Endodermal cell (in vitro differentiated cells): ENCODE measurements around the gene MEIG1. TPM values are rescaled to one million over a fixed set of nuclear protein-coding genes. Genes with fewer than 3 reads are reported as not detected.
"Not testable (repeated sequence)": the region's sequence is repeated elsewhere in the genome, so short reads cannot be mapped to it uniquely, and the experiment has no call there.

Experiments
- DNase-seq: peaks from one replicate; pipeline ENCODE4 v3.0.0-alpha.2; 2017
- H3K27ac ChIP-seq: 2 replicates; pipeline ENCODE4 v1.5.1; 2013; ENCODE audit warnings: mild to moderate bottlenecking, low read depth, low read length, moderate library complexity
- H3K27me3 ChIP-seq: 2 replicates; pipeline ENCODE4 v1.6.1; 2013; ENCODE audit warnings: mild to moderate bottlenecking, low read length, moderate library complexity; ENCODE audit not compliant: insufficient read depth, control insufficient read depth, poor library complexity, severe bottlenecking
- H3K36me3 ChIP-seq: 2 replicates; pipeline ENCODE4 v1.7.0; 2013; ENCODE audit warnings: mild to moderate bottlenecking, low read length, moderate library complexity; ENCODE audit not compliant: control insufficient read depth, insufficient read depth
- H3K4me1 ChIP-seq: one replicate; pipeline ENCODE4 v1.7.0; 2013; ENCODE audit warnings: low read length; ENCODE audit not compliant: control insufficient read depth, insufficient read depth
- H3K4me3 ChIP-seq: 2 replicates; pipeline ENCODE4 v1.5.1; 2013; ENCODE audit warnings: mild to moderate bottlenecking, low read length, moderate library complexity
- H3K9ac ChIP-seq: 2 replicates; pipeline ENCODE4 v1.6.1; 2013; ENCODE audit warnings: mild to moderate bottlenecking, low read length, moderate library complexity; ENCODE audit not compliant: poor library complexity, severe bottlenecking; ENCODE audit errors: extremely low read depth
- H3K9me3 ChIP-seq: 2 replicates; pipeline ENCODE4 v1.6.1; 2013; ENCODE audit warnings: mild to moderate bottlenecking, low read length, moderate library complexity; ENCODE audit not compliant: control insufficient read depth
- H3K27ac Mint-ChIP-seq: 2 replicates; pipeline ENCODE4 v1.8.0; 2020; ENCODE audit warnings: mixed read lengths
- H3K27me3 Mint-ChIP-seq: 2 replicates; pipeline ENCODE4 v1.8.0; 2021; ENCODE audit warnings: mild to moderate bottlenecking, mixed read lengths; ENCODE audit not compliant: insufficient read depth
- H3K36me3 Mint-ChIP-seq: 2 replicates; pipeline ENCODE4 v1.8.0; 2020; ENCODE audit warnings: low read depth, mixed read lengths
- H3K4me1 Mint-ChIP-seq: 2 replicates; pipeline ENCODE4 v1.8.0; 2020; ENCODE audit warnings: mixed read lengths
- H3K4me3 Mint-ChIP-seq: 2 replicates; pipeline ENCODE4 v1.8.0; 2020; ENCODE audit warnings: mild to moderate bottlenecking, moderate library complexity, mixed read lengths
- H3K9me3 Mint-ChIP-seq: 2 replicates; pipeline ENCODE4 v1.8.0; 2020; ENCODE audit warnings: mild to moderate bottlenecking, mixed read lengths
- CTCF ChIP-seq: fragments of 200-600 bp; sonication (generic); conservative IDR thresholded peaks from 2 replicates; pipeline ENCODE4 v1.5.0; 2021; ENCODE audit warnings: antibody characterized with exemption, mild to moderate bottlenecking
- WGBS, 2 experiments: methylation state at CpG; one replicate each; pipeline versions ENCODE4 v1.1.5 to v1.1.7; 2013; ENCODE audit warnings: missing lambda C conversion rate in 2 of 2, mixed read lengths in 1 of 2; ENCODE audit not compliant: insufficient coverage in 1 of 2, insufficient read length in 1 of 2; 5-methylcytosine and 5-hydroxymethylcytosine counted together
- total RNA-seq, 2 donors: library from RNA; stranded (reverse); fragmentation: NEBNext Ultra II Directional in 1 of 2; extraction: Animal tissue kit (Norgen Biotek cat#: 25700) in 1 of 2; gene quantifications; 2 replicates in 1 of 2; 3 replicates in 1 of 2; pipeline ENCODE4 v1.2.1, GENCODE V29; 2021

The MEIG1 gene
- total RNA-seq, 2 donors from 2014 or later, result 0.46 TPM; not detected in 1

- not testable (repeated sequence) for H3K4me3 Mint-ChIP-seq, H3K27me3 Mint-ChIP-seq, H3K36me3 ChIP-seq, H3K36me3 Mint-ChIP-seq, H3K9me3 ChIP-seq, H3K4me1 ChIP-seq, H3K27me3 ChIP-seq, H3K9me3 Mint-ChIP-seq, H3K9ac ChIP-seq, H3K4me3 ChIP-seq, H3K27ac ChIP-seq
- 70 to 80% methylated on average over 8 to 18 of the region's 19 CpGs for WGBS, 2 experiments
- TF ChIP-seq CTCF, result peak; percentile 81
- peaks cover 19% of the 10 kb centered on the region for H3K4me1 Mint-ChIP-seq
- DNase-seq, result peak; percentile 84
- H3K27ac Mint-ChIP-seq, result peak overlapping the region; percentile 69
Observed at GRCh38 chr10:14991035-14991749, 32.0 kb downstream of the MEIG1 start.

DNA sequence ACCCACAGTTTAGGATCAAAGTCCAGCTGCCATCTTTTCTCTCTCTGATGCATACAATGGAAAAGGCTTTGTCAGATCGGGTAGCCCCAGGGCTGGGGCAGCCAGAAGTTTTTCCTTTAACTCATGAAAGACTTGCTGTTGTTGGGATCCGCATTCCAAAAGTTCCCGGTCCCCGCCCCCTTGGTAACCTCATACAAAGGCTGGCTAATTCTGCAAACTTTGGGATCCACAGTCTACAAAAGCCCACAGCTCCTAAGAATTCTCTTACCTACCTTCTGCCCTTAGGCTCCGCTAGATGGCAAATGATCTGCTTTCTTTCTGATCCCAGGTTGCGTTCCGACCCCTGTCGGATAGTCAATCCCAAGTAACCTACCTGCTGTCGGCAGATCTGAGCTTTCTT is 33.1 kb downstream of the MEIG1 start:
- DNase-seq, result peak; percentile 51
- not testable (repeated sequence) for H3K27ac Mint-ChIP-seq, H3K36me3 ChIP-seq, H3K27me3 Mint-ChIP-seq, H3K36me3 Mint-ChIP-seq, H3K9me3 ChIP-seq, H3K4me1 ChIP-seq, H3K9me3 Mint-ChIP-seq, H3K9ac ChIP-seq, H3K27ac ChIP-seq, H3K4me3 Mint-ChIP-seq, H3K4me3 ChIP-seq, H3K27me3 ChIP-seq
- 90 to 95% methylated on average over 7 to 9 of the region's 9 CpGs for WGBS, 2 experiments
- H3K4me1 Mint-ChIP-seq, result peaks cover 19% of the 10 kb centered on the region

DNA sequence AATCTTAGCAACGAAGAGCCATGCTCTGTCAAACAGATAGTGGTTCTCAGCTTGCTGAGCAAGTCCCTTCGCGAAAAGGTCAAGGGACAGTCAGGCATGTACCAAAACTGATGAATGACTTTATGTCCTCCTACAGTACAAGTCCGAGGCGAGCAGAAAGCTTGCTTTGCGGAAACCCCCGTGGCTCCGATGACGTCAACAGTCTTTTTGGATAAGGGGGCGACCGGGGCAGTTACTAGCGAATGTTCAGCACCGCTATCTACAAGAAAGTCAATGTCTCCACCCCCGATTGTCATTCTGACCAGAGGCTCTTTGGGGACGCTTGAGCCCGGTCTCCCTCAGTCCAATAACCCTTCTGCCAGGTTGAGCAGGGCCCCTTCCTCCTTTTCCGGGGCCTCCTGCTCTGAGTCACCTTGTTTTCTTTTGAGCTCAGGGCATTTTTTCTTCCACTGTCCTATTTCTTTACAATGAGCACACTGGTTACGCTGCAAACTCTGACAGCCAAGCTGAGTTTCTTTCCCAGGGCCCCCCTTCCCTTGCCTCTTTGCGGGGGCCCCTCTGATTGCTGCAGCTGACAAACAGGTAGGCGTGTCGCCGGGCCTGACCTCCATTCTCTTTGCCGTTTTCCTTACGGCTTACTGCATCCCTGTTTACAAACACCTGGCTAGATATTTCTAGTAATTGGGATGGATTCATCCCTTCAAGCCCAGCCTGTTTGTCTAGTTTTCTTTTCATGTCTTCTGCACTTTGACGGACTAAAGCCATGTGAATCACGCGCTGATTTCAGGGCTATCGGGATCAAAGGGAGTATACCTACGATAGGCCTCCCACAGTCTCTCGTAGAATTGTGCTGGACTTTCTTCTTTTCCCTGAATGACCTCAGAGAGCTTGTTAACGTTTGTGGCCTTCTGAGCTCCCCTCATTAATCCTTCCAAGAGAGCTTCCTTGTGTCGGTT is 34.6 kb downstream of the MEIG1 start:
- not testable (repeated sequence) for H3K27me3 Mint-ChIP-seq, H3K9me3 Mint-ChIP-seq, H3K4me3 Mint-ChIP-seq, H3K9ac ChIP-seq, H3K27me3 ChIP-seq, H3K36me3 Mint-ChIP-seq, H3K4me1 ChIP-seq, H3K27ac ChIP-seq, H3K36me3 ChIP-seq, DNase-seq, H3K27ac Mint-ChIP-seq, H3K4me3 ChIP-seq, H3K9me3 ChIP-seq
- WGBS, 2 experiments, result 84 to 91% methylated on average over 18 to 32 of the region's 32 CpGs
- H3K4me1 Mint-ChIP-seq, result peaks cover 19% of the 10 kb centered on the region

GRCh38 chr10:14995964-14996565 is 36.9 kb downstream of the MEIG1 start:
- no peaks in the 10 kb centered on the region for H3K9me3 Mint-ChIP-seq
- Histone ChIP-seq H3K27me3 (no peaks in the 10 kb centered on the region), H3K4me3 (no peak overlapping the region), H3K36me3 (no peaks in the 10 kb centered on the region), H3K4me1 (no peaks in the 10 kb centered on the region), H3K9ac (no peak overlapping the region), H3K27ac (no peak overlapping the region), H3K9me3 (no peaks in the 10 kb centered on the region)
- no peaks in the 10 kb centered on the region for H3K36me3 Mint-ChIP-seq
- H3K27ac Mint-ChIP-seq, result no peak overlapping the region
- peaks cover 21% of the 10 kb centered on the region for H3K4me1 Mint-ChIP-seq
- H3K4me3 Mint-ChIP-seq, result no peak overlapping the region
- 93 to 97% methylated on average over 41 to 50 of the region's 50 CpGs for WGBS, 2 experiments
- no peak for TF ChIP-seq CTCF
- DNase-seq, result no peak
- H3K27me3 Mint-ChIP-seq, result peaks cover 4% of the 10 kb centered on the region

DNA sequence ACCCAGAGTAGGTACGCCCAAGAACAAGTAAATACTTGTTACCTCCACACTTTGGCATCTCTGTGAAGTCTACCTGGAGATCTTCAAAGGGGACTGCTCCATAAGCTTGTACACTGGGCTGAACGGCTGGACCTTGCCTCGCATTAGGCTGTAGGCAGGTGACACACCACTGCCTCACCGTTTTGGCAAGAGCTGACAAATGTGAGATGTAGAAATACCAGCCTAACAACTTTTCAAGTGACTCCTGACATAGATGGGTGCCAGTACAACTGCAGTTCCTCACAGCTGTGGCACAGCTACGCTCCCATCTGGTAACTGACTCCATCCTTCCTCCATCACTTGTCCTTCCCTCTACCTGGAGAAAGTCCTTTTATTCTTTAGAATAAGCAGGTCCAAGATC is 54.3 kb downstream of the MEIG1 start:
- H3K4me1 ChIP-seq, H3K36me3 Mint-ChIP-seq, H3K9me3 Mint-ChIP-seq, H3K36me3 ChIP-seq, H3K27ac Mint-ChIP-seq, H3K9me3 ChIP-seq, H3K4me3 Mint-ChIP-seq, H3K27me3 ChIP-seq, H3K27me3 Mint-ChIP-seq, DNase-seq, H3K4me3 ChIP-seq, H3K27ac ChIP-seq, H3K9ac ChIP-seq: not testable (repeated sequence)
- H3K4me1 Mint-ChIP-seq, result peaks cover 13% of the 10 kb centered on the region
- WGBS, 2 experiments, result 76 to 77% methylated on average over 5 of the region's 5 CpGs
